ENCODE results near the gene SCGB3A2.
"Not testable (repeated sequence)": the region's sequence is repeated elsewhere in the genome, so short reads cannot be mapped to it uniquely, and the experiment has no call there.

SCGB3A2 gene

DNA sequence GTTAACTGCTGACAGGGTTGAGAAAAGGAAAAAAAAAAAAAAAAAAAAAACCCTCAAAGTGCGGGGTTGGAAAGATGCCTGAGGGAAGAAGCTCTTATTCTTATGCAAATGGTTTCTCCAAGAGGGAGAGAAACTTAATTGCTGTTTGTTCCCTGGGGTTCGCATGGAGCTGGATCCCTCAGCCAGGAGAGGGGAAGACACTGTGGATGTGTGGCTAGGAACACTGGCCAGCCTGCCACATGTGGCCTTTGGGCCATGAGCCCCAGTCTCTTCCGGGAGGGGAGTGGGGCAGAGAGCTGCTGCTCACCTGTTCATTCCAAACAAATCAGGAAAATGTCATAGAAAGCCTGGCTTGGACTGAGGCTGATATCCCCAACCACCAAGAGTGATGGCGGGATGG is 9.4 kb upstream of the SCGB3A2 start:
- no peak for DNase-seq

GRCh38 chr5:147869892-147870291 is 8.6 kb upstream of the SCGB3A2 start:
- not testable (repeated sequence) for DNase-seq

DNA sequence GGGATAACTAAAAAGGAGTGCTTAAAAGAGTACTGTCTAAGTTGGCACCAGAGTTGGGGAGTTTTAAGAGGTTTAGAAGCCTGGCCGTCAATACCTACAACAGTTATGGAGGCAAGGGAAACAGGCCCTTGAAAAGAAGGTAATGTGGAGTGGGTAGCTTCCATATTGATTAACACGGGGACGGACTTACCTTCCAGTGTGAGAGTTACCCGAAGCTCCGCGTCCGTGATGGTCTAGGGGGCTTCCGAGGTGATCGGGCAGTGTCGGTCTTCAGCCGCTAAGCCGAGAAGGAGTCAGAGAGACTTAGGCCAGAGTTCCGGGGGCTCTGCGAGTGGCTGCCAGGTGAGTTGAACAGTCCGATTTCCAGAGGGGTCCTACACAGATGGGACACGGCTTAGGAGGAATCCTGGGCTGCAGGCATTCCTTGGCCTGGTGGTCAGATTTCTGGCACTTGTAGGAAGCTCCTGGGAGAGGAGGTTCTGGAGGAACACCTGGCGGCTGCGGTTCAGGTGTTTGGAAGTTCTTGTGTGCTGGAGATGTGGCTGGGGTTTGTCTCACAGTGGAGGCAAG is 6.4 kb upstream of the SCGB3A2 start:
- DNase-seq = not testable (repeated sequence)

DNA sequence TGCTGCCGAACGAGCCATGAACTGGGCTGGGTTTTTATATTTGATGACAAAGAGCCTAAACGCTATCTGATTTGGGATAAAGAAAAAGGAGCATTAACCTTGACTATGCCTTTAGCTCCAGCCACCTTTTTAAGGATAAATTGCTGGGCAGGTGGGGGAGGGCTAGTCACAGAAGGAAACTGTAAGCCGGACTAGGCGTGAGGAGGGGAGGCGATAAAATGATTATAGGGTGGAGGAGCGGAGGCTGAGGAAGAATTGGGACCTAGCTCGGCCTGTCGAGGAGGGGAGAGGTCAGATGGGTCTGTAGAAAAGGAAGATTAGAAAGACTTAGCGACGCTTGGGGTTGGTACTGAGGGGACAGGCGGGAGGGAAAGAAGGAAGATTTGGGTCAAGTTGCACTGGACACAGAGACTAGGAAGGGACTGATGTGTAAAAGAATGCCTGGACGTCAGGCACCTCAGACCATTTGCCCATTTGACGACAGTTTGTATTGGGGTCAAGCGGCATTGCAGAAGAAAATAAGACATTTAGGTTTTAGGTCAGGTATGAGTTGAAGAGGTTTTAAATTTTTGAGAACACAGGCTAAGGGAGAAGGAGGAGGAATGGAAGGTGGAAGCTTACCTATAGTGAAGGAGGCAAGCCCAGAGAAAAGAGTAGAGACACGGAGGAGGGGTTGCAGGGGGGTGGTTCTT is 5.6 kb upstream of the SCGB3A2 start:
- DNase-seq = not testable (repeated sequence)

- not testable (repeated sequence) for DNase-seq
These were observed 4.2 kb upstream of the SCGB3A2 start for GRCh38 chr5:147874118-147874875.

DNA sequence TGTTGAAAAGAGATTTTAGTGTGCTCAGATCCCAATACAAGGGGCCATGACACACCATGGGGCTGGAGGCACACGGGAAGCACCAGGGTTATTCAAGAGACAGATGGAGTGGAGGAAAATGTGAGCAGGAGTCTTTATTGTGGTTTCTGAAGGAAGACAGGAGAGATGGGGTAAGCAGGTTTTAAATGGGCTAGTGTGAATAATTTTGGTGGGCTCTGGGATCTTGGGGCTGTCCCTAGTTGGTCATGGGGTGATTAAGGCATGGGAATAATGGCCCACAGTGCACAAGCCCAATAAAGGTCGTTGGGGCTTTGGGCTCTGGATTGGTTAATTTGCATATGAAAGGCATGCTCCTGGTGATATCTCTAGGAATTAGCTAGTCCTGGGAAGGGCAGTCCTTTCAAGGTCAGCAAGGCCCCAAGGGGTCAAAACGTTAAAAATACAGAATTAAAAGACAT is 3.6 kb upstream of the SCGB3A2 start:
- DNase-seq = no peak

GRCh38 chr5:147876141-147876540 is 2.4 kb upstream of the SCGB3A2 start:
- DNase-seq = no peak

- no peak for DNase-seq
These were observed 1.9 kb upstream of the SCGB3A2 start for GRCh38 chr5:147876626-147877025.

GRCh38 chr5:147879784-147880183 is 1.3 kb downstream of the SCGB3A2 start:
- no peak for DNase-seq

GRCh38 chr5:147880487-147880886 is 2.0 kb downstream of the SCGB3A2 start:
- DNase-seq = no peak

GRCh38 chr5:147882586-147883313 is 4.2 kb downstream of the SCGB3A2 start:
- no peak for DNase-seq

DNA sequence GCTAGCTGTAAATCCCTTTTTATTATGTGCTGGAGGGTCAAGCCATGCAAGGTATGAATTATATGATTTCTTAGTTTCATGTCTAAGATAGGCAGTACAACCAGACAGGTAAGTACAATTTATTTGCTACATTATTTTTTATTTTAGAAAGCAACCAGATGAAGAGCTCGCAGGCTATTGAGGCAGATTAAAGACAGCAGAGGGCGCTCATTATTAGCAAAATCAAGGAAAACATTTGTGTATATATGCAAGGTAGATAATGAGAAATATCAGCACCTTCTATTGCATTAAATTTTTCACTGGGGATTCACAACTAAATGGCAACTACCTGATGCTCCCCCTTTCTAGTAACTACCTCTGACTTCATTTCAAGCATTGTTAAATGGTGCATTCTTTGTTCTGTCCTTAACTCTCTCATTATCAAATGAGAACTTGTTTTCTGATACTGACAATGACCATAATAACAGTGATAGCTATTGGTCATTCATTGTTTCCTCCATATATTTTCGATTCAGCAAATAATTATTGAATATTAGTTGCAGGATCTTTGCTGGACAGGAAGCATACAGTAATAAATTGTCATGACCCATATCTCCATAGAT is 8.6 kb downstream of the SCGB3A2 start:
- no peak for DNase-seq

- DNase-seq = no peak
These were observed 9.4 kb downstream of the SCGB3A2 start for GRCh38 chr5:147887930-147888329.

DNA sequence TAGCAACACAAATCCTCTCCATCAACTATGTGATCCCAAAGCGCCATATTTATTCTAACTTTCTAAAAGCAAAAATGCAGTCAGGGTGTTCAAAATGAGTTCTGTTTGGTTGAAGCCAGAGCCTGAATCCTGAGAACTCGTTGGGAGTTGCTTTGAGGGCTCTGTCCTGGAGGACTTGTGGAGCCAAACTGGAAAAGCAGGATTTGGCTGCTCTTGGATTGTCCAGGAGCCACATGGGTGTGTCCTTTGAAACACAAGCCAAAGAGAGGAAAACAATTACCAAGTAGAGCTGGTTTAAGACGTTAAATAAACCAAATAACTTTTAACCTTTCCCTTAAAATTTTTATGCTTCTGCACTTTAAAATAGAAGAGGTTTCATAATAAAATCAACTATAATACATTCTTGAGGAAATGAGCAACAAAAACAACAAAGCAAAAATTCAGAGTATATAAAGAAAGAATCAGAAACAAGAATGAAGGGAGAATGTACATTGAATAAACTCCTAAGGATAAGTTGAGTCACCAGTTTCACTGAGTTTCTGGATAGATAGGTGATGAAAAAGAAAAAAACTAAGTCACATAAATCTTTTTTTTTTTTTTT is 14.3 kb downstream of the SCGB3A2 start:
- DNase-seq = no peak

GRCh38 chr5:147893820-147894219 is 15.3 kb downstream of the SCGB3A2 start:
- no peak for DNase-seq

- DNase-seq = no peak
These were observed 17.4 kb downstream of the SCGB3A2 start for GRCh38 chr5:147895864-147896263.

- no peak for DNase-seq
These were observed 20.4 kb downstream of the SCGB3A2 start for GRCh38 chr5:147898875-147899401.

DNA sequence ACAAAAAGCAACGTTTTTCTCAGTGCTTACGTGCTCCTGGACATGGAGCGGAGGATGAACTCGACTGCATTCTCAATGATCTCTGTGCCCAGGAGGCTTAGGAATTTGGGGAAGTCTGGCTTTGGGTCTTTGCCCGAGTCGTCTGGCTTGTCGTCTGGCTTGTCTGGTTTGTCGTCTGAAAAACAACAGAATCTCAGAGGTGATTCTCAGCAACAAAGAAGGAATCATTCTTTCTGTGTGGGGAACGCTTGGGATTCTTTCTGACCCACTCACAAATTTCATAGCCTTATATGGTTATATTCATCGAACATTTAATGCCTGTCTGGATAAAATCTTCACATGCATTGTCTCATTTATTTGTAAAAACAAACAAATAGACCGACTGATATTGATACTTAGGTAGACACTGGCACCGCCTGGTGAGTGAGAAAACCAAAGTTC is 23.1 kb downstream of the SCGB3A2 start:
- no peak for DNase-seq

- DNase-seq = no peak
These were observed 24.2 kb downstream of the SCGB3A2 start for GRCh38 chr5:147902609-147903115.

DNA sequence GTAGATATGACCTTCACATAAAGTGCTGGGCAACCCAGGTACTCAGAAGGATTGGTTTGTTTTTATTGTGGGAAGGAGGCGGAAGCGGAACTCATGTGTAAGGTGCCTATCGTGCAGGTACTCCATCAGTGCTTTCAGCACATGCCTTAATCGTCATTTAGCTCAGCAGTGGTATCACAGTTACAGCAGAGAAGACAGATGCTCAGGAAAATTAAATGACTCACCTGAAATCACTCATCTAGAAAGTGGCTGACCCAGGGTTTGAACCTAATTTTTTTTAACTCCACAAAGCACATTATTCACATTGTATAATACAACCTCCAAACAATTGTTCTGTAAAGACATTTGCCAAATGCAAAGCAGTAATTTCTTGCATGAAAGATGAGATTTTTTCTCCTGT is 25.6 kb downstream of the SCGB3A2 start:
- no peak for DNase-seq

DNA sequence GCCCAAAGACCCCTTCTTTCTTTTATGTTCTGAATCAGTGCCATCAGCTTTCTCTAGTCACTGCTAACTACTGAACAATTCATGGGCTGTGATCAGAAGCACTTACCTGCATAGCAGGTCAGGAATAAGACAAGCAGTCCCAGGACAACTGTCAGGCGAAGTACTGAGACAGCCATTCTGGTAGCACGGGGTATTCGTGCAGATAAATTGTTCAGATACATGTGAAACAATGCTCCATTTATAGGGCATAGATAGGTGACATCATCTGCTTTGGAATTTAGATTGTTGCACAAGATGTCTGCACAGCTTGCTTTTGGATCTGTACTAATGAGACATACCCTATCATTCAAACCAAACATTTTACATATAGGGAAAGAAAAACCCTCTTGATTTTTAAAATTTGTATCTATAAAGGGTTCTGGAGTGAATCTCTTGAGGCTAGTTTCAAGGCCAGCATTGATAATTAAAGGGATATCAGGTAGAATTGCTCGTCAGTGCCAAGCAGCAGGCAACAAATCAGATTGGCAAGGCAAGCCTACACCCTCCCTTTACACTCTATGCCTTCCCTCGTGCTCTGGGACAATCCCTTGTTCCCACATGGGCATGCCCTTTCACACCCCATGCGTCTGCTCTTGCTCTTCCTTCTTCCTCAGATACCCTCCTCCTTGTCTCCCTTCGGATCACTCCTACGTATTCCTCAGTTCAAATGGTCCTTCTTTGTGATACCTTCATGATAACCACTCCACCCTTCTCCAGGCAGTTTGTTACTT is 28.0 kb downstream of the SCGB3A2 start, which contains the start of gene C5orf46:
Gene C5orf46 (minus strand): TSS at position 213 of the 770 bp plus-strand sequence. CDS start 37 bp downstream, at position 176.
- DNase-seq = no peak

Data from activated CD8-positive, alpha-beta memory T cell treated with anti-CD3 and anti-CD28 coated beads, Interleukin-2, amount 50 U/mL, for 4 hours (primary cell).